HepG2 (cell line): ENCODE results near the gene MYH9. TPM values are rescaled to one million over a fixed set of nuclear protein-coding genes. Genes with fewer than 3 reads are reported as not detected.

Experiments used
- ARID4A ChIP-seq: sonication (generic); formaldehyde crosslinking; IDR thresholded peaks from 2 replicates; pipeline ENCODE4 v1.5.0; 2020; ENCODE audit warnings: mild to moderate bottlenecking, missing genetic modification reagents, borderline replicate concordance
- CREM ChIP-seq, 2 experiments: sonication (generic) in 1 of 2; formaldehyde crosslinking in 1 of 2; IDR thresholded peaks; 2 replicates each; pipeline versions ENCODE4 v1.4.0 to v1.6.1; 2016 to 2020; ENCODE audit warnings: antibody characterized with exemption in 1 of 2, mild to moderate bottlenecking in 1 of 2, missing genetic modification reagents in 1 of 2
- IKZF4 ChIP-seq: sonication (generic); formaldehyde crosslinking; IDR thresholded peaks from 2 replicates; pipeline ENCODE4 v1.5.1; 2020; ENCODE audit warnings: borderline replicate concordance, mild to moderate bottlenecking, low read depth, missing genetic modification reagents; ENCODE audit errors: not compliant biosample characterization
- KAT8 ChIP-seq: IDR thresholded peaks from 2 replicates; pipeline ENCODE4 v1.6.1; 2016; ENCODE audit warnings: missing genetic modification reagents, missing compliant biosample characterization
- MLX ChIP-seq: IDR thresholded peaks from 2 replicates; pipeline ENCODE4 v1.6.1; 2016
- NR2F6 ChIP-seq, 2 experiments: IDR thresholded peaks; 2 replicates each; pipeline ENCODE4 v1.6.1; 2016; ENCODE audit warnings: antibody characterized with exemption in 1 of 2, mild to moderate bottlenecking in 1 of 2
- PPARG ChIP-seq: conservative IDR thresholded peaks from 2 replicates; pipeline ENCODE4 v1.6.1; 2016; ENCODE audit warnings: missing biosample characterization, missing genetic modification reagents
- RFXAP ChIP-seq: sonication (generic); formaldehyde crosslinking; IDR thresholded peaks from 2 replicates; pipeline ENCODE4 v1.4.0; 2020; ENCODE audit warnings: missing genetic modification reagents, borderline replicate concordance
- TEAD3 ChIP-seq: optimal IDR thresholded peaks from 2 replicates; pipeline ENCODE3; 2016; ENCODE audit warnings: borderline replicate concordance
- TOE1 ChIP-seq: sonication (generic); formaldehyde crosslinking; IDR thresholded peaks from 2 replicates; pipeline ENCODE4 v1.4.0; 2020; ENCODE audit warnings: mild to moderate bottlenecking, missing genetic modification reagents
- ZNF160 ChIP-seq: sonication (generic); formaldehyde crosslinking; IDR thresholded peaks from 2 replicates; pipeline ENCODE4 v1.8.0; 2022; ENCODE audit warnings: mild to moderate bottlenecking, inconsistent platforms, missing genetic modification reagents
- ZNF546 ChIP-seq: sonication (generic); formaldehyde crosslinking; conservative IDR thresholded peaks from 2 replicates; pipeline ENCODE4 v1.8.1; 2023; ENCODE audit warnings: mild to moderate bottlenecking, missing genetic modification reagents
- polyA plus RNA-seq, 8 experiments: library from polyadenylated mRNA; depleted of rRNA in 3 of 8; stranded (reverse) in 7 of 8; unstranded in 1 of 8; fragments of >200 nt; fragmentation: Illumina TruSeq in 4 of 8; extraction: Trizol in 4 of 8; gene quantifications; 2 replicates each; pipeline versions ENCODE4 v1.2.1 to v1.2.3, GENCODE V29; 2011 to 2016; ENCODE audit warnings: low read depth in 4 of 8, missing spikeins in 1 of 8, mixed read lengths in 1 of 8; ENCODE audit not compliant: insufficient read depth in 1 of 8
- total RNA-seq, 5 experiments: library from RNA; depleted of rRNA; stranded (reverse); fragments of >200 nt; fragmentation: Illumina TruSeq; extraction: Trizol; gene quantifications; 2 replicates each; pipeline ENCODE4 v1.2.3, GENCODE V29; 2016; ENCODE audit warnings: low read depth in 1 of 5
- TF ChIP-seq, protein P1 (sequence below): IDR thresholded peaks from 2 replicates; pipeline ENCODE4 v1.6.1; 2016; ENCODE audit warnings: control low read depth
- TF ChIP-seq, protein P2 (sequence below): sonication (generic); formaldehyde crosslinking; IDR thresholded peaks from 2 replicates; pipeline ENCODE4 v1.4.0; 2020; ENCODE audit warnings: missing genetic modification reagents
- TF ChIP-seq, protein P3 (sequence below): sonication (generic); formaldehyde crosslinking; IDR thresholded peaks from 2 replicates; pipeline ENCODE4 v1.8.0; 2022; ENCODE audit warnings: mild to moderate bottlenecking, missing genetic modification reagents, moderate library complexity
- TF ChIP-seq, protein P4 (sequence below): sonication (generic); formaldehyde crosslinking; IDR thresholded peaks from 2 replicates; pipeline ENCODE4 v1.8.0; 2022; ENCODE audit warnings: mild to moderate bottlenecking, missing genetic modification reagents; ENCODE audit not compliant: insufficient replicate concordance

Gene MYH9
- total and polyA plus RNA-seq, 2 of the 13 experiments (the other 11 are each of a cell fraction or from before 2014, with no cell fraction given): 50.7 to 98.5 TPM

DNA sequence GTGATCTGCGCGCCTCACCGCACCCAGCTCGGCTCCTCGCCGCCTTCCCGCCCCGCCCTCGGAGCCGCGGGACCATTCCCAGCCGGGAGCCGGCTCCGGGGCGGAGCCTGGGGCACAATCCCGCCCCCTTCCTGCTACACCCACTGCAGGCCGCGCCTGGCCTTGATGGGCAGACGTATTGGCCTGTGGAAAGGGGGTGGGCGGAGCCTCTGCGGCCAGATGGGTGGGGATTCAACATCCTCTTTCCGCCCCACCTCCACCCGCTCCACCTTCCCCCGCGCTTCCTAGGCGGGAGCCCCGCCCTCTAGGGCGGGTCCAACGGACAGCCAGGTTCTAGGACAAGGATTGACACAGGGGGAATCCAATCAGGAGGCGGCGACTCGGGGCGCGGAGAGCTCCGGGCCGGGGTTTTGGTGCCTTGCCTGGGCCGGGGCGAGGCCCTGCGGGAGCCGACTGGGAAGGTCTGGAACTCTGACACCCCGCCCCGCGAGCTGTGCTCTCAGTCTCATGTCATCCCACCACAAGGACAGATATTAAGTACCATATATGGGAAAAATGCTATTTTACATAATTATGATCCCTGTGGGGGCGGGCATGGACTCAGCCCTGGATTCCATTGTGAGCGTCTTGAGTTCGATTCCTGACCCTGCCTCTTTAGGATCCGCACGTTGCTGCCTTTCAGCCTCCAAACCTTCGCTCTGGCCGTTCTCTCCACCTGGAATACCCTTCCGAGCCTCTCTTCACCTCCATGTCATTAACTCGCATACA, at the start of gene MYH9 (continued):
- TF ChIP-seq ARID4A (CRISPR knock-in tag): peak; percentile 54; the same call in 1 of the 2 replicates
- TF ChIP-seq, protein P1, sequence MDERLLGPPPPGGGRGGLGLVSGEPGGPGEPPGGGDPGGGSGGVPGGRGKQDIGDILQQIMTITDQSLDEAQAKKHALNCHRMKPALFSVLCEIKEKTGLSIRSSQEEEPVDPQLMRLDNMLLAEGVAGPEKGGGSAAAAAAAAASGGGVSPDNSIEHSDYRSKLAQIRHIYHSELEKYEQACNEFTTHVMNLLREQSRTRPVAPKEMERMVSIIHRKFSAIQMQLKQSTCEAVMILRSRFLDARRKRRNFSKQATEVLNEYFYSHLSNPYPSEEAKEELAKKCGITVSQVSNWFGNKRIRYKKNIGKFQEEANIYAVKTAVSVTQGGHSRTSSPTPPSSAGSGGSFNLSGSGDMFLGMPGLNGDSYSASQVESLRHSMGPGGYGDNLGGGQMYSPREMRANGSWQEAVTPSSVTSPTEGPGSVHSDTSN (CRISPR knock-in tag): peak; percentile 96
- peak; percentile 30; the same call in 1 of the 2 replicates for TF ChIP-seq ZNF160 (CRISPR knock-in tag)
- TF ChIP-seq, protein P2, sequence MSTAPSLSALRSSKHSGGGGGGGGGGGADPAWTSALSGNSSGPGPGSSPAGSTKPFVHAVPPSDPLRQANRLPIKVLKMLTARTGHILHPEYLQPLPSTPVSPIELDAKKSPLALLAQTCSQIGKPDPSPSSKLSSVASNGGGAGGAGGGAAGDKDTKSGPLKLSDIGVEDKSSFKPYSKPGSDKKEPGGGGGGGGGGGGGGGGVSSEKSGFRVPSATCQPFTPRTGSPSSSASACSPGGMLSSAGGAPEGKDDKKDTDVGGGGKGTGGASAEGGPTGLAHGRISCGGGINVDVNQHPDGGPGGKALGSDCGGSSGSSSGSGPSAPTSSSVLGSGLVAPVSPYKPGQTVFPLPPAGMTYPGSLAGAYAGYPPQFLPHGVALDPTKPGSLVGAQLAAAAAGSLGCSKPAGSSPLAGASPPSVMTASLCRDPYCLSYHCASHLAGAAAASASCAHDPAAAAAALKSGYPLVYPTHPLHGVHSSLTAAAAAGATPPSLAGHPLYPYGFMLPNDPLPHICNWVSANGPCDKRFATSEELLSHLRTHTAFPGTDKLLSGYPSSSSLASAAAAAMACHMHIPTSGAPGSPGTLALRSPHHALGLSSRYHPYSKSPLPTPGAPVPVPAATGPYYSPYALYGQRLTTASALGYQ: peak; percentile 6; the same call in 1 of the 2 replicates
- no peak for TF ChIP-seq PPARG (CRISPR knock-in tag)
- peak; percentile 43; the same call in 1 of the 2 replicates for TF ChIP-seq CREM (IDR thresholded peaks at IDR 0.05)
- TF ChIP-seq CREM (CRISPR knock-in tag; IDR thresholded peaks at IDR 0.05): no peak
- peak; percentile 18; the same call in 1 of the 2 replicates for TF ChIP-seq ZNF546 (CRISPR knock-in tag)
- no peak for TF ChIP-seq NR2F6 (IDR thresholded peaks at IDR 0.05)
- TF ChIP-seq NR2F6 (CRISPR knock-in tag; IDR thresholded peaks at IDR 0.05): peak; percentile 10; the same call in 1 of the 2 replicates
- TF ChIP-seq TEAD3: peak; percentile 21
- peak; percentile 26 for TF ChIP-seq IKZF4
- peak; percentile 75; the same call in 1 of the 2 replicates for TF ChIP-seq KAT8 (CRISPR knock-in tag)
- TF ChIP-seq, protein P3, sequence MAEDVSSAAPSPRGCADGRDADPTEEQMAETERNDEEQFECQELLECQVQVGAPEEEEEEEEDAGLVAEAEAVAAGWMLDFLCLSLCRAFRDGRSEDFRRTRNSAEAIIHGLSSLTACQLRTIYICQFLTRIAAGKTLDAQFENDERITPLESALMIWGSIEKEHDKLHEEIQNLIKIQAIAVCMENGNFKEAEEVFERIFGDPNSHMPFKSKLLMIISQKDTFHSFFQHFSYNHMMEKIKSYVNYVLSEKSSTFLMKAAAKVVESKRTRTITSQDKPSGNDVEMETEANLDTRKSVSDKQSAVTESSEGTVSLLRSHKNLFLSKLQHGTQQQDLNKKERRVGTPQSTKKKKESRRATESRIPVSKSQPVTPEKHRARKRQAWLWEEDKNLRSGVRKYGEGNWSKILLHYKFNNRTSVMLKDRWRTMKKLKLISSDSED (CRISPR knock-in tag): no peak
- 0 out of 2 replicates have a peak, but pooled peaks have one; percentile 26 for TF ChIP-seq MLX (CRISPR knock-in tag)
- TF ChIP-seq TOE1: 0 out of 2 replicates have a peak, but pooled peaks have one; percentile 16
- TF ChIP-seq, protein P4, sequence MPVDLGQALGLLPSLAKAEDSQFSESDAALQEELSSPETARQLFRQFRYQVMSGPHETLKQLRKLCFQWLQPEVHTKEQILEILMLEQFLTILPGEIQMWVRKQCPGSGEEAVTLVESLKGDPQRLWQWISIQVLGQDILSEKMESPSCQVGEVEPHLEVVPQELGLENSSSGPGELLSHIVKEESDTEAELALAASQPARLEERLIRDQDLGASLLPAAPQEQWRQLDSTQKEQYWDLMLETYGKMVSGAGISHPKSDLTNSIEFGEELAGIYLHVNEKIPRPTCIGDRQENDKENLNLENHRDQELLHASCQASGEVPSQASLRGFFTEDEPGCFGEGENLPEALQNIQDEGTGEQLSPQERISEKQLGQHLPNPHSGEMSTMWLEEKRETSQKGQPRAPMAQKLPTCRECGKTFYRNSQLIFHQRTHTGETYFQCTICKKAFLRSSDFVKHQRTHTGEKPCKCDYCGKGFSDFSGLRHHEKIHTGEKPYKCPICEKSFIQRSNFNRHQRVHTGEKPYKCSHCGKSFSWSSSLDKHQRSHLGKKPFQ (CRISPR knock-in tag): peak; percentile 70
- TF ChIP-seq RFXAP (CRISPR knock-in tag): 0 out of 2 replicates have a peak, but pooled peaks have one; percentile 42
